Natural killer cell treated with Interleukin-12 subunit alpha and Interleukin-12 subunit beta and Interleukin-15 and Interleukin-18, amount 100 ng/mL, for 72 hours (primary cell): ENCODE results near the gene SLC35E4. TPM values are rescaled to one million over a fixed set of nuclear protein-coding genes. Genes with fewer than 3 reads are reported as not detected.
"Not testable (repeated sequence)": the region's sequence is repeated elsewhere in the genome, so short reads cannot be mapped to it uniquely, and the experiment has no call there.

Experiments
- ATAC-seq, 2 donors: fragments of 150-1000 bp; cut with Tn5 transposase in 1 of 2; sonication (Bioruptor Pico), chemical (Tn5 transposase) in 1 of 2; 2 replicates each; pipeline ENCODE4 v1.10.0; 2021
- DNase-seq: peaks from one replicate; pipeline ENCODE4 v3.0.0; 2022; ENCODE audit warnings: low spot score
- H3K27ac Mint-ChIP-seq, 2 donors: 1 replicate in 1 of 2; 2 replicates in 1 of 2; pipeline ENCODE4 v1.8.0; 2022; ENCODE audit warnings: mixed read lengths in 2 of 2, mild to moderate bottlenecking in 1 of 2, moderate library complexity in 1 of 2
- H3K27me3 Mint-ChIP-seq, 2 donors: 1 replicate in 1 of 2; 2 replicates in 1 of 2; pipeline ENCODE4 v1.8.0; 2022; ENCODE audit warnings: mixed read lengths in 2 of 2
- H3K36me3 Mint-ChIP-seq: one replicate; pipeline ENCODE4 v1.8.0; 2022; ENCODE audit warnings: mixed read lengths
- H3K4me1 Mint-ChIP-seq, 2 donors: 1 replicate in 1 of 2; 2 replicates in 1 of 2; pipeline ENCODE4 v1.8.0; 2022; ENCODE audit warnings: low read depth in 2 of 2, mixed read lengths in 2 of 2, mild to moderate bottlenecking in 1 of 2
- H3K4me3 Mint-ChIP-seq: one replicate; pipeline ENCODE4 v1.8.0; 2022; ENCODE audit warnings: mixed read lengths
- H3K9me3 Mint-ChIP-seq: 2 replicates; pipeline ENCODE4 v1.8.0; 2022; ENCODE audit warnings: mixed read lengths
- total RNA-seq, 2 donors: library from RNA; stranded (reverse); gene quantifications; one replicate each; pipeline ENCODE4 v1.2.3, GENCODE V29; 2022

Gene SLC35E4
- total RNA-seq, 2 donors from 2014 or later = 3.4 to 6.8 TPM

DNA sequence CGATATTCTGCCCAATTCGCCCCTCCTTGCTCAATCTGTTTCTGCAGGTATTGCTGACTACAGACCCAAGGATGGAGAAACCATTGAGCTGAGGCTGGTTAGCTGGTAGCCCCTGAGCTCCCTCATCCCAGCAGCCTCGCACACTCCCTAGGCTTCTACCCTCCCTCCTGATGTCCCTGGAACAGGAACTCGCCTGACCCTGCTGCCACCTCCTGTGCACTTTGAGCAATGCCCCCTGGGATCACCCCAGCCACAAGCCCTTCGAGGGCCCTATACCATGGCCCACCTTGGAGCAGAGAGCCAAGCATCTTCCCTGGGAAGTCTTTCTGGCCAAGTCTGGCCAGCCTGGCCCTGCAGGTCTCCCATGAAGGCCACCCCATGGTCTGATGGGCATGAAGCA is 9.2 kb upstream of the SLC35E4 start:
- Mint-ChIP-seq H3K27ac (no peak overlapping the region), H3K9me3 (no peaks in the 10 kb centered on the region), H3K27me3 (no peaks in the 10 kb centered on the region), H3K4me3 (no peak overlapping the region), H3K4me1 (no peaks in the 10 kb centered on the region), H3K36me3 (no peaks in the 10 kb centered on the region)
- DNase-seq (no peak), ATAC-seq (no peak)

DNA sequence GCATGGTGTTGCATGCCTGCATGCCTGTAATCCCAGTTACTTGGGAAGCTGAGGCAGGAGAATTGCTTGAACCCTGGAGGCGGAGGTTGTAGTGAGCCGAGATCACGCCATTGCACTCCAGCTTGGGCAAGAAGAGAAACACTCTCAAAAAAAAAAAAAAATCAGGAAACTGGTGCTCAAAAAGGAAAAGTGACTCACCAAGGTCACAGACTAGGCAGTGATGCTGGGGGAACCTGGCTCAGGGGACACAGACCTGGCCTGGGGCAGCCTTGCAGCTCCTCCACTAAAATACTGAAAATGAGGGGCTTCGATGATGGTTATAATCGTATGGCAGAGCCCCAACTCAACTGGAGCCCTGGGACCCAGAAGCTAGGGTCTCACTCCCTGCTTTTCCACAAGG is 8.1 kb upstream of the SLC35E4 start:
- Mint-ChIP-seq H3K36me3 (no peaks in the 10 kb centered on the region), H3K4me1 (no peaks in the 10 kb centered on the region), H3K4me3 (no peak overlapping the region), H3K27ac (no peak overlapping the region), H3K9me3 (no peaks in the 10 kb centered on the region), H3K27me3 (no peaks in the 10 kb centered on the region)
- no peak for DNase-seq
- ATAC-seq = no peak

DNA sequence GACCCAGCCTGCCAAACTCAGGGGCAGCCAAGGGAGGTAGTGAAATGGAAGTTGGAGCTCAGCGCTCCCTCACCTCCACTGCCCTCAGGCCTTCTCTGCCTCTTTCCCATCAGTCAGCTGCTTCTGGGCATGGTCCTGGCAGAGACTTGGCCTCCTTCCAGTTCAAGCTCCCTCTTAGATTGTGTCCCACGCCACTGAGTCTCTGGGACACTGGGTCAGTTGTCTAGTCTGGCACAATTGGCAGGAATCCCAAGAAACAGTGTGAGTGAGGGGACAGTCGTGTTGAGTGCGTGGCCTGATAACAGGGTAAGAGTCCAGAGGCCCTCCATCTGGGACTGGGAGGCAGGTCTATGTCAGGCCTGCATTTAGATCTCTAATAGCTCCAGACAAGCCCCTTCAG is 7.1 kb upstream of the SLC35E4 start:
- DNase-seq (no peak), ATAC-seq (no peak)
- Mint-ChIP-seq H3K4me1 (no peaks in the 10 kb centered on the region), H3K36me3 (no peaks in the 10 kb centered on the region), H3K9me3 (no peaks in the 10 kb centered on the region), H3K27ac (no peak overlapping the region), H3K4me3 (no peak overlapping the region), H3K27me3 (no peaks in the 10 kb centered on the region)

DNA sequence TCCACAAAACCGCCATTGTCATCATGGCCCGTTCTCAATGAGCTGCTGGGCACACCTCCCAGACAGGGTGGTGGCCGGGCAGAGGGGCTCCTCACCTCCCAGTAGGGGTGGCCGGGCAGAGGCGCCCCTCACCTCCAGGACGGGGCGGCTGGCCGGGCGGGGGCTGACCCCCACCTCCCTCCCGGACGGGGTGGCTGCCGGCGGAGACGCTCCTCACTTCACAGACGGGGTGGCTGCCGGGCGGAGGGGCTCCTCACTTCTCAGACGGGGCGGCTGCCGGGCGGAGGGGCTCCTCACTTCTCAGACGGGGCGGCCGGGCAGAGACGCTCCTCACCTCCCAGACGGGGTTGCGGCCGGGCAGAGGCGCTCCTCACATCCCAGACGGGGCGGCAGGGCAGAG is 4.1 kb upstream of the SLC35E4 start:
- not testable (repeated sequence) for H3K36me3 Mint-ChIP-seq, ATAC-seq, H3K4me3 Mint-ChIP-seq, H3K27ac Mint-ChIP-seq, H3K27me3 Mint-ChIP-seq, H3K4me1 Mint-ChIP-seq, H3K9me3 Mint-ChIP-seq, DNase-seq

DNA sequence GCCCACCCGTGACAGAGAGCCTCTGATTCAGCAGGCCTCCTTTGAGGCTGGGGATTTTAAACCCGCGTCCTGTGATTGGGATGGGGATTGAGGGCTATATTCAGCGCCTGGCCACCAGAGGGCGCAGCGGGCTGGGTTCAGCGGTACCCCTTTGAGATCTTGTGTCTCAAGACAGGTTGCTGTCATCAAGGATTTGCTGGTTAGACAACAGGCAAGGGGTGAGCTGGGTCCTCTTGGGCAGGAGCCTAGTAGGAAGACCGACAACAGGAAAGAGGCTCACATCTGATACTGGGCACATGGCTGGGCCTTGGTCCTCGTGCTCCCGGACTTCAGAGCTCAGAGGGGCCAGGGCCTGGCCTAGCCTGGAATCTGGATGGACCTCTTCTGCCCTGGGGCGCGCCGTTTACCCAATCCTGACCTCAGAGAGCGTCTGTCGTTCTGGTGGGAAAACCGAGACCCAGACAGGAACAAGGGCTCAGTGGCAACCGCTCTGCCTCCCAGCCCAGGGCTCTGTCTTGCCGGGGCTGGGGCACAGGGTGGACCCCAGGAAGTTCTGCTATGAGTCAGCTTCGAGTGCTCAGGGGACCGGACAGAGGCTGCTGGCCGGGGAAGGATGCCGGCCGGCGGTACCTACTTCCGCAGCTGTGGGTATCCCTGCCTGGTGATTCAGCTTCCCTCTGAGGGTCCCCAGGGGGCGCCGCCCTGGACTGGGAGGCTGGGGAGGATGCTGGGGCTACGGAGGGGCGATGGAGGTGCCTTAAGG is 929 bp upstream of the SLC35E4 start:
- Mint-ChIP-seq H3K4me3 (peak overlapping the region; percentile 85), H3K36me3 (no peaks in the 10 kb centered on the region), H3K9me3 (no peaks in the 10 kb centered on the region), H3K27ac (peak overlapping the region; percentile 90 to 92), H3K4me1 (peaks cover 10 to 12% of the 10 kb centered on the region in 2 donors), H3K27me3 (no peaks in the 10 kb centered on the region)
- ATAC-seq (peak; percentile 70 to 75), DNase-seq (peak; percentile 89)

DNA sequence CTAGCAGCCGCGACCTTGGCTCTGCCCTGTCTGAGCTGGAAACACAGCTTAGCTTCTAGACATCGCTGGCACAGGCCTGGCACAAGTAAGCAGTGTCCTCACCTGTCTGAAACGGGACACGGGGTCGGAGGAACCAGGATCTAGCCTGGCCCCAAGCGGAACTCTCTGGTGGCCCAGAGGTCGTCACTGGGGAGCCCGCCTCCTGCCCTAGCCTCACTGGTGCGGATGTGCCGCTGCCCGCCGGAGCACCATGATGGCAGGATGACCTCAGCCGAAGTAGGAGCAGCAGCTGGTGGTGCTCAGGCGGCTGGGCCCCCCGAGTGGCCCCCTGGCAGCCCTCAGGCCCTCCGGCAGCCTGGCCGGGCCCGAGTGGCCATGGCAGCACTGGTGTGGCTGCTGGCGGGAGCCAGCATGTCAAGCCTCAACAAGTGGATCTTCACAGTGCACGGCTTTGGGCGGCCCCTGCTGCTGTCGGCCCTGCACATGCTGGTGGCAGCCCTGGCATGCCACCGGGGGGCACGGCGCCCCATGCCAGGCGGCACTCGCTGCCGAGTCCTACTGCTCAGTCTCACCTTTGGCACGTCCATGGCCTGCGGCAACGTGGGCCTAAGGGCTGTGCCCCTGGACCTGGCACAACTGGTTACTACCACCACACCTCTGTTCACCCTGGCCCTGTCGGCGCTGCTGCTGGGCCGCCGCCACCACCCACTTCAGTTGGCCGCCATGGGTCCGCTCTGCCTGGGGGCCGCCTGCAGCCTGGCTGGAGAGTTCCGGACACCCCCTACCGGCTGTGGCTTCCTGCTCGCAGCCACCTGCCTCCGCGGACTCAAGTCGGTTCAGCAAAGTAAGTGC is 871 bp downstream of the SLC35E4 start:
- no peaks in the 10 kb centered on the region for H3K27me3 Mint-ChIP-seq
- H3K36me3 Mint-ChIP-seq = no peaks in the 10 kb centered on the region
- H3K9me3 Mint-ChIP-seq = no peaks in the 10 kb centered on the region
- DNase-seq (no peak), ATAC-seq (no peak)
- no peak overlapping the region for H3K27ac Mint-ChIP-seq
- peak overlapping the region; percentile 85 for H3K4me3 Mint-ChIP-seq
- peaks cover 10 to 12% of the 10 kb centered on the region in 2 donors for H3K4me1 Mint-ChIP-seq

DNA sequence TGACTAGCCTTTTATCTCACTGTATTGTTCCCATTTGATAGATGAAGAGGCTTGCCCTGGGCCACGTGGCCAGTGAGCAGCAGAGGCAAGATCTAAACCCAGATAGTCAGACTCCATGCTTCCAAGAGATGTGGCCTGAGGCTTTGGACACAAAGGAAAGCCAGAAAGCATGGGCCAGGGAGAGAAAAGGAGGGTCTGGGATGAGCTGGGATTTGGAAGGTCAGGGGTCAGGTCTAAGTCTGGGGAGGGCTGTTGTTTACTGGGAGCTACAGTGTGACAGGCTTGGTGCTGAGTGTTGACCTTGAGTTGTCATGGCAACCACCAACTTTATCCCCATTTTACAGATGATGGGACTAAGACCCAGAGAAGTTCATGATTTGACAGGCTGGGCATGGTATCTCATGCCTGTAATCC is 2.1 kb downstream of the SLC35E4 start:
- no peak for ATAC-seq
- H3K4me1 Mint-ChIP-seq = peaks cover 10 to 12% of the 10 kb centered on the region in 2 donors
- H3K27me3 Mint-ChIP-seq = no peaks in the 10 kb centered on the region
- peak overlapping the region; percentile 38 for H3K4me3 Mint-ChIP-seq
- H3K9me3 Mint-ChIP-seq = no peaks in the 10 kb centered on the region
- DNase-seq = no peak
- H3K36me3 Mint-ChIP-seq = no peaks in the 10 kb centered on the region
- no peak overlapping the region for H3K27ac Mint-ChIP-seq

DNA sequence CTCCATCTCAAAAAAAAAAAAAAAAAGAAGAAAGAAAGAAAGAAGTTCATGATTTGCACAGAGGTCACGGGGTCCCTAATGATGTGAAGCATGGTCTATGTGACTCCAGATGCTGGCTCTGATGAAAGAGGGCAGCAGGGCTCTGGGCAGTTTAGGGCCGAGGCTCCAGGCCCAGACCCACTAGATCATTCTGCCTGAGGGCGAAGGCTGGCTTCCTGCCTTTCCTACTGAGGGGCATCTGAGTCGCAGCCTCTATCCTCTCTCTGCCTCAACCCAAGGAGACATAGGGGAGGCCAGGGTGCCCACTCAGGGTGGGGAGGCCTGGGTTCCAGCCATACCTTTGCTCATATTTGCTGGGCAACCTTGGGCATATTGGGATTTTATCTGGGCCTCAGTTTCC is 4.8 kb downstream of the SLC35E4 start:
- Mint-ChIP-seq H3K9me3 (no peaks in the 10 kb centered on the region), H3K27me3 (no peaks in the 10 kb centered on the region), H3K27ac (no peak overlapping the region), H3K36me3 (no peaks in the 10 kb centered on the region), H3K4me1 (peaks cover 6 to 9% of the 10 kb centered on the region in 2 donors), H3K4me3 (no peak overlapping the region)
- DNase-seq (no peak), ATAC-seq (no peak)

DNA sequence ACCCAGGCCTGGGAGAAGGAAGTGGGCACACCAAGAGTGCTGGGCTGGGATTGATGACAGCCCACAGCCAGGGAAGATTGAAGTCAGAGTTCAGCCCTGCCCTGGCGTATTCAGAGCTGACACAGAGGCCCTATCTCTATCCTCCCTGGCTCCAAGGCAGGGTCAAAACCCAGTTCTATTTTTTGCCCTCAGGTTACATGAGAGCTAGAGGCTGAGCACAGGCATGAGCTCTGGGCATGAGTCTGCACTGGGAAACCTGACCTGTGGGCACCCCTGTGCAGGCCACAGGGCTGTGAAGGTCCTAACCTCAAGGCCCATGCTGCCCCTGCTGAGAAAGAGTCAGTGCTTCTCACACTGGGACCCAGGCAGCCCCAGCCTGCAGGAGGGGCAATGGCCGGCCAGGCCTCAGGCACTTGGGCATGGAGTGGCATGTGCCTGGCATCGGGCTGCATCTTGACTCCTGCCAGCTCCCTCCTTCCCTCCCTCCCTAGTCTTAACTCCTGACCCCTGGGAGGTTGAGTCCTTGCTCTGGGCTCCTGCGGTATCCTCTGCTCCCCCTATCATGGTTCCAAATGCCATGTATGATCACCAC is 5.4 kb downstream of the SLC35E4 start:
- H3K27me3 Mint-ChIP-seq = no peaks in the 10 kb centered on the region
- peaks cover 5 to 9% of the 10 kb centered on the region in 2 donors for H3K4me1 Mint-ChIP-seq
- ATAC-seq (no peak), DNase-seq (no peak)
- no peak overlapping the region for H3K27ac Mint-ChIP-seq
- no peaks in the 10 kb centered on the region for H3K9me3 Mint-ChIP-seq
- H3K36me3 Mint-ChIP-seq = no peaks in the 10 kb centered on the region
- H3K4me3 Mint-ChIP-seq = no peak overlapping the region

DNA sequence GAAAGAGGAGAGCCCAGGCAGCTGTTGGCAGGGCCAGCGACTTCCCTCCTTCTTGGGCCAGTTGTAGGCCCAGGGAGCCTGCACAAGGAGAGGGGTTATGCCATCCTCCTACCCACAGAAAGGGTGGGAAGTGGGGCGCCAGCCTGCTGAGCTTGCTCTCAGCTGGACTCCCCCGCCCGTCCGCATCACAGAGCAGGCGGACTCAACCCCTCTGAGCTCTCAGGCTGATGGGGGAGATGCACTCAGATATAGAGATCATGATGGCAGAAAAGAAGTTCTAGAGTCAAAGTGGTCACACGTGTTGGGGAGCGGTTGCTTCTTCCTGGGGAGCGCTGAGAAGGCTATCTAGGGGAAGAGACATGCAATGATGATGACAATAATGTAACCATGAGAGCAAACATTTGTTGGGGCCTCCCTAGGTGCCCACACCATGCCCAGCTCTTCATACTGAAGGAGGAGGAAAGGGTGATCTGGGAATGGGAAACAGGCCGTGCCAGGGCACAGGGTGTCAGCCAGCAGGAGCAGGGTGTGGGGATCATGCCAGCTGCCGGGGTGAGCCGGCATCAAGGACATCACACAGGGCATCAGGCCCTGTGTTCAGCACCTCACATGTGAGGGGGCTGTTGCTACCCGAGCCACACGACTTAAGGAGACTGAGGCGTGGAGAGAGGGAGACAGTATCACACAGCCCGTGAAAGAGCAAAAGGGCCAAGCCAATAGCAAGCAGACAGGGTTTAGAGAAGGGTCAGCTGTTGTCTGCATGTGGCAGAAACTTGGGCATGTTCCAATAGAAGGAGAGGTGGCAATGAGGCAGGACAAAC is 7.7 kb downstream of the SLC35E4 start:
- Mint-ChIP-seq H3K36me3 (no peaks in the 10 kb centered on the region), H3K27ac (no peak overlapping the region), H3K4me1 (peaks cover 0 to 5% of the 10 kb centered on the region in 2 donors), H3K9me3 (no peaks in the 10 kb centered on the region), H3K27me3 (no peaks in the 10 kb centered on the region), H3K4me3 (no peak overlapping the region)
- ATAC-seq = no peak
- no peak for DNase-seq

DNA sequence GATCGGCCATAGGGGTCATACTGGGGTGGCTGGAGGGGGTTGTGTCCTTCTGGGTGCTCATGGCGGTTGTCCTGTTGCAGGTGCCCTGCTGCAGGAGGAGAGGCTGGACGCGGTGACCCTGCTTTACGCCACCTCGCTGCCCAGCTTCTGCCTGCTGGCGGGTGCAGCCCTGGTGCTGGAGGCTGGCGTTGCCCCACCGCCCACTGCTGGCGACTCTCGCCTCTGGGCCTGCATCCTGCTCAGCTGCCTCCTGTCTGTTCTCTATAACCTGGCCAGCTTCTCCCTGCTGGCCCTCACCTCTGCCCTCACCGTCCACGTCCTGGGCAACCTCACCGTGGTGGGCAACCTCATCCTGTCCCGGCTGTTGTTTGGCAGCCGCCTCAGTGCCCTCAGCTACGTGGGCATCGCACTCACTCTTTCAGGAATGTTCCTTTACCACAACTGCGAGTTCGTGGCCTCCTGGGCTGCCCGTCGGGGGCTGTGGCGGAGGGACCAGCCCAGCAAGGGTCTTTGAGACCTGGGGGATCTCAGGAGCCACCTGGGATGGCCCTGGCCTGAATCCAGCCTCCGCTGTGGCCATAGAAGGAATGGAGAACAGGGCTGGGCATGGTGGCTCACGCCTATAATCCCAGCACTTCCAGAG is 11.1 kb downstream of the SLC35E4 start:
- peaks cover 5 to 10% of the 10 kb centered on the region in 2 donors for H3K4me1 Mint-ChIP-seq
- H3K36me3 Mint-ChIP-seq = no peaks in the 10 kb centered on the region
- no peak overlapping the region for H3K27ac Mint-ChIP-seq
- no peaks in the 10 kb centered on the region for H3K9me3 Mint-ChIP-seq
- no peaks in the 10 kb centered on the region for H3K27me3 Mint-ChIP-seq
- no peak overlapping the region for H3K4me3 Mint-ChIP-seq
- ATAC-seq (no peak), DNase-seq (no peak)

DNA sequence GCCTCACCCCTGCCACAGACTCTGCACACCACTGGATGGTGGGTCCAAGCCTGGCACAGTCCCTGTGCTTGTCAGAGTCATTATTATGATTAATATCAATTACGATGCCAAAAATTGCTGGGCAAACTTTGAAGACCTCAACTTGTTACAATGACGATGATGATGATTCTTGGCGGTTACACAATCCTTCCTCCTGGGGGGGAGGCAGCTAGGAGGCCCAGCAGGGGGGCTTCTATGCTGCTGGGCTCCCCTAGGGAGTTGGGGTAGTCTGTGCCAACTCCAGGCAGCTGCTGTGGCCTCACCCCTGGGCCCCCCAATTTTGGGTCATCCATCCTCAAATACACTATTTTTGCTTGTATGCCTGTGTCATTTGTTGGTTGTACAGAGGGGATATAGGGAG is 12.0 kb downstream of the SLC35E4 start:
- ATAC-seq (no peak), DNase-seq (no peak)
- Mint-ChIP-seq H3K27ac (no peak overlapping the region), H3K4me3 (no peak overlapping the region), H3K36me3 (no peaks in the 10 kb centered on the region), H3K27me3 (no peaks in the 10 kb centered on the region), H3K9me3 (no peaks in the 10 kb centered on the region), H3K4me1 (peaks cover 5 to 10% of the 10 kb centered on the region in 2 donors)

DNA sequence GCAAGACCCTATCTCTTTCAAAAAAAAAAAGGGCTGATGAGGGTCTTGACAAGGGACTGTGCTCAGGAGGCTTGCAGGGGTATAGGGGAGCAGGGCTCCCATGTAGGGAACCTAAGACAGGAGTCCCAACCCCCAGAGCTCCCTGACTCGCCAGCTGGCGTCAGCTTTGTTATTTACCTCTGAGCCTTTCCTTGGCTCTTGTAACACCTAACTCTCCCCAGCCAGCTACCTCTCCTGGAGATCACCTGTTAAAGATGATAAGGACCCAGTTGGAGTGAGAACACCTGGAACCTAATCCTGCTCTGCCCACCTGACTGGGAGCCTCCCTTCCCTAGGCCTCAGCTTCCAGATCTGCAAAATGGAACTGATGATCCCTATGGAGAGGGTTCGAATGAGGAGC is 13.2 kb downstream of the SLC35E4 start:
- Mint-ChIP-seq H3K27ac (peak overlapping the region in 1 of 2 donors; percentile 51), H3K4me3 (no peak overlapping the region), H3K27me3 (no peaks in the 10 kb centered on the region), H3K36me3 (no peaks in the 10 kb centered on the region), H3K9me3 (no peaks in the 10 kb centered on the region), H3K4me1 (peaks cover 5 to 10% of the 10 kb centered on the region in 2 donors)
- no peak for ATAC-seq
- no peak for DNase-seq
